ENCODE results near the gene CTNND2. TPM values are rescaled to one million over a fixed set of nuclear protein-coding genes. Genes with fewer than 3 reads are reported as not detected.
"Not testable (repeated sequence)": the region's sequence is repeated elsewhere in the genome, so short reads cannot be mapped to it uniquely, and the experiment has no call there.

The CTNND2 gene
- total RNA-seq, 2 donors from 2014 or later = not detected

DNA sequence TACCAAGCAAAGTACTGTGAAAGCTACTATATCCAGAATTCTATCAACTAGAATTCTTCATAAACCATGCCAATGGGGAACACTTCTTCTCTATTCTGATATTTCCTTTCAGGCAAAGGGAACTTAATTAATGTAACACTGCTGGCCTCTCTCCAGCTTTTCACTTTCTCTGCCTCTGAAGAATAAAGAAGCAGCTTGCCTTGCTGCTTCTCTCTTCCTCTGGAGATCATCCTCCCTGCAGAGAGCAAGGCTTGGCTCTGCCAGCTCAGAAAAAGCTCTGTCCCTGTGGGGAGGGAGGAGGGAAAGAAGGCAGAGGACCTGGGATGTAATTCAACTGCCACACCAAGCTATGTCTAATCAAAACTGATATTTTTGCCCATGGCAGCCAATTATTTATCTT, 6.5 kb downstream of the CTNND2 start:
- DNase-seq (ENCODE audit: low spot score in 2 of 2) (no peak), ATAC-seq (no peak)
- H3K36me3 Mint-ChIP-seq = peaks cover 0 to 8% of the 10 kb centered on the region in 2 donors
- no peak overlapping the region for H3K27ac Mint-ChIP-seq
- peaks cover 0 to 11% of the 10 kb centered on the region in 2 donors for H3K9me3 Mint-ChIP-seq

DNA sequence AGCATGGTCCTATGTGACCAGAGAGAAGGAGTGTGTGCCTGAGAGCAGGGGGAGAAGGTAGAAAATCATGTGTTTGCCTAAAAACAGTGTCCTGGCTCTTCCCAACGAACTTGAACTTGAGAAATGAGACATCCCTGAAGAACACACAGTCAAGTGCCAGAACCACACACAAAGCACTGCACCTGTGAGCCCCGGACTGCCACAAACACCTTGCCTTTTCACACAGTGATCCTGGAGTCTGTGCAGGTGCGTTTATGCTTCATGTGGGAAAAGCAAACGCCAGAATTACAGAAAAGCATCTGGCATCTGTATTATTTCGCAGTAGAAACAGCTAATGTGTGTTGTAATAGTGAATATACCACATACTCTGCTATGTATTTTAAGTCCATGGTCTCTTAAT, 9.3 kb downstream of the CTNND2 start:
- Mint-ChIP-seq H3K9me3 (peaks cover 0 to 11% of the 10 kb centered on the region in 2 donors), H3K27ac (no peak overlapping the region), H3K36me3 (no peaks in the 10 kb centered on the region)
- no peak for DNase-seq (ENCODE audit: low spot score in 2 of 2)
- ATAC-seq = no peak

DNA sequence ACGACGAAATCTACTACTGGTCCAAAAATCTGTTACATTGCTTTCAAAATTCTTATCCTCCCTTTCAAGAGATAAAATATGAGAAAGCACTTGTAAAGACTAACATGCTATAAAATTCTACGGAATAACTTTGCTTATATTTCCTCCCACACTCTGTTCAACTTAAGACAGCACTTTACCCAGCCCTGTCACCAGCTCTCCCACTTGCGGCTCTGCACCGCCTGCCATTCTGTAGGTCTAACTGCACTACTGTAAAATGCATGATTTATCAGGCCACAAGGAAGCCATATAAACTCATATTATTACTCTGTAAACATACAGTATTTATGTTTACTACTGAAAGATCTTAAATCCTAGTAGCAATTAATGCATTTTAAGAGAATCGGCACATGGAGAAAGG, 11.4 kb downstream of the CTNND2 start:
- ATAC-seq (no peak), DNase-seq (ENCODE audit: low spot score in 2 of 2) (no peak)
- no peak overlapping the region for H3K27ac Mint-ChIP-seq
- H3K9me3 Mint-ChIP-seq = peaks cover 0 to 11% of the 10 kb centered on the region in 2 donors
- no peaks in the 10 kb centered on the region for H3K36me3 Mint-ChIP-seq

DNA sequence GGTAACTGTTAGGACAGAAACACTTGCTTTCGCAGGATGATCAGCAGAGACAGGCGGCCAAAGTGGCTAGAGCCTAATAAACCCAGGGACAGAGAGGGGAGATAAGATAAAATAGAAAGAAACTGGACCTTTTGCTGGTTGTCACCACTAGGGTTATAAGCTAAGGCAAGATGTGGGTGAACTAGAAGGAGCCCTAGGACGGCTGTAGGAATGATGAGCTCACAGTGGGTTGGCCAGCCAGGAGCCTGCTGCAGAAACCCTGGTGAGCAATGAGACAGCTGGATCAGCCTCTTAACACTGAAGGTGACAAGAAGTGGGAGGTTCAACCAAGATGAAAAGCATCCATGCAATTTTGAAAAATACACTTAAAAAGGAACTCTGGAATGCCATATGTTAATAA, 13.5 kb downstream of the CTNND2 start:
- Mint-ChIP-seq H3K27ac (no peak overlapping the region), H3K9me3 (peaks cover 2 to 11% of the 10 kb centered on the region in 2 donors), H3K36me3 (no peaks in the 10 kb centered on the region)
- ATAC-seq (no peak), DNase-seq (ENCODE audit: low spot score in 2 of 2) (no peak)

DNA sequence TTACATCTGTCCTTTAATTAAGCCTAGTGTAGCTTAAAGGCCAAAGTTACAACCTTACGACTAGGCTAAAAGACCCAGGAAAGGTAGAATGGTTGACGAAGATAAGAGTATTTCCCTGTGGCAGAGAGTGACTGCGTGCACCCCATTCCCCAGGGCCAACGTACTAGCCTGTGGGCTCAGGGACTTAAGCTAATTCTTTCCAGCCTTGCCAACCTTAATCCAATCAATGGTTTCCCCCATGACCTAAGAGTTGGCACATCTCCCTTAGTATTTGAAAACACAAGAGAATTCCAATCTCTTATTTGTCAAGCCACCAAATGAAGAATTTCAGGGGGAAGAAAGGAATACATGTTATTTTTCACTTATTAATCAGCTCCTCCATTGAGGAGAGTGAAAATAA, 16.0 kb downstream of the CTNND2 start:
- no peak for ATAC-seq
- no peak for DNase-seq (ENCODE audit: low spot score in 2 of 2)
- Mint-ChIP-seq H3K9me3 (peaks cover 0 to 15% of the 10 kb centered on the region in 2 donors), H3K36me3 (peaks cover 0 to 6% of the 10 kb centered on the region in 2 donors), H3K27ac (no peak overlapping the region)

DNA sequence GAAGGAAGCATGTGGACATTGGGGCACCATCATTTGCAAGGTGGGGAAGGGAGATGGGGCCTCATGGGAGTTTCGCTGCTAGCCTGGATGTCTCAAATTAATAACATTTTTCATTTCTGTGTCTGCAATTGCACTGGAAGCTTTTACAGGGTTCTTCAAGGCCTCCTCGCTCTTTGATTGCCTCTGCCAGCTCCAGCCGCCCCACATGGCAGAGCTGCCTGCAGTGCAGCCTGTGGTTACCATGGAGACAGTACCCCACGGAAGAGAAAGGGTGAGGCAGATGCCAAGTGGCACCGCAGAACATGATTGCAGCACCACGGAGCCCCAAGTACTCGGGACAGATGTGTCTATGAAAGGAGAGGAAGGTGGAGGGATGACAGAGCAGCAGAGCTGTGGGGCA, 25.4 kb downstream of the CTNND2 start:
- ATAC-seq (no peak), DNase-seq (ENCODE audit: low spot score in 2 of 2) (no peak)
- Mint-ChIP-seq H3K36me3 (no peaks in the 10 kb centered on the region), H3K9me3 (peaks cover 8 to 22% of the 10 kb centered on the region in 2 donors), H3K27ac (no peak overlapping the region)

DNA sequence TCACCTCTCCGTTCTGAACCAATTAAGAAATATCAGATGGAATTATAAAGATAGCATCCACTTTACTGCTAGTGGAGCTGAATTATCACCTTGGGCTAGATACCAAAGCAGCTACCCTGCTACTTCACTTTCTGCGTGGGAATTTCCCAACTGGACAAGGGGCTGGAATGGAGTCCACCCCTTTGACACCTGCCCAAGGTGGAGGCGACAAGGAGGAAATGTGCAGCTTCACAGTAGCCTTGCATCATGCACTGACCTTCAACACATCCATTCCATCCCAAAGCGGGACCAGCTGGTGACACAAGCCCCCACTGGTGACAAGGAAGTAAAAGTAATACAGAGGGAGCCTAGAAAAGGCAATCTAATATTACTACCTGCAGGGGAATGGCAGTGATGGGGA, 30.7 kb downstream of the CTNND2 start:
- no peak for DNase-seq (ENCODE audit: low spot score in 2 of 2)
- Mint-ChIP-seq H3K9me3 (peaks cover 0 to 5% of the 10 kb centered on the region in 2 donors), H3K27ac (no peak overlapping the region), H3K36me3 (no peaks in the 10 kb centered on the region)
- ATAC-seq = no peak

DNA sequence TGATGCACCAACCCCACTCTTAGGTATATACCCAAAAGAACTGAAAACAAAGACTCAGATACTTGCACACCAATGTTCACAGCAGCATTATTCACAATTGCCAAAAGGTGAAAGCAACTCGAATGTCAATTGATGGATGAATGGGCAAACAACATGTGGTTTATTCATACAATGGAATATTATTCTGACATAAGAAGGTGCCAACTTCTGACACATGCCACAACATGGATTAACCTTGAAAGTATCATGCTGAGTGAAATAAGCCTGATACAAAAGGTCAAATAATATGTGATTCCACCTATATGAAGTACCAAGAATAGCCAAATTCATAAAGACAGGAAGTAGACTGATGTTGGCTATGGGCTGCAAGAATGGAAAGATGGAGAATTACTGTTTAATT, 35.0 kb downstream of the CTNND2 start:
- H3K36me3 Mint-ChIP-seq = no peaks in the 10 kb centered on the region
- H3K9me3 Mint-ChIP-seq = peaks cover 7 to 11% of the 10 kb centered on the region in 2 donors
- DNase-seq (ENCODE audit: low spot score in 2 of 2) (no peak), ATAC-seq (no peak)
- H3K27ac Mint-ChIP-seq = no peak overlapping the region

DNA sequence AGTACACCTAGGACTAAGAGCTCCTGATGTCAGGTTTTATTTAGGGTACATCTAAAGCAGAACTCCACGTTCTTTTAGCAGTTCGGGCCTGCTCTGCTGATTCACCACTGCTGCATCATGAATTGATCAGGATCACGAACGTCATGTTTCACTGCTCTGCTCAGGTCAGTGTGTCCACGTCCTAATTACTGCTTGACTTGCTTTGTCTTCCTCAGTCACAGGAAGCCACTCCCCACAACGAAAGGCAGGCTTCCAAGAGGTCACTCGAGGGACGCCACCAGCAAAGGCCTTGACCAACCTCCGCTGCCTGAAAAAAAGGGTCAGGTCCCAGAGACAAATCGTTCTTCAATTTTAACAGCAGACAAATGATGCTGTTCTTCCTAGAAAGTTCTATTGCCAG, 40.3 kb downstream of the CTNND2 start:
- no peak for ATAC-seq
- no peaks in the 10 kb centered on the region for H3K36me3 Mint-ChIP-seq

DNA sequence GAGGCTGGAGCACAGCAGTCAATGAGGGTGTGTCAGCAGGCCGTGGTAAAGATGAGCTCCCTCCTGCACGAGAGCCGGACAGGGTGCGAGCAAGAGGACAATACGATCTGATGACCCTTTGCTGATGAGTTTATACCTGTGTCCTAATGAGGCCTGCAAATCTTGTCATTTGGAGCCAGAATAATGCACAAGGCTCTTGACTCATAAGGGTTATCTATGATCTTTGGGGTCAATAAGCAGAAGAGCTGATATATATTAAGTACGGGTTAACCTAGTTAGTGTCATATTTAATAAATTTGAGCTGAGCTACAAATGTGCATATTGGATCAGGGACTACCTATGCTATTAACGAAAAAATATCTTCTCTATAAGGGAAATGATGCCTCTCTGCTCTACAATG, 46.9 kb downstream of the CTNND2 start:
- ATAC-seq (no peak), DNase-seq (ENCODE audit: low spot score in 2 of 2) (no peak)
- Mint-ChIP-seq H3K9me3 (peaks cover 11 to 22% of the 10 kb centered on the region in 2 donors), H3K36me3 (no peaks in the 10 kb centered on the region), H3K27ac (no peak overlapping the region)

More for the DNA sequence above, 40.3 kb downstream of the CTNND2 start:
- DNase-seq (ENCODE audit: low spot score in 2 of 2) = no peak
- Mint-ChIP-seq H3K27ac (no peak overlapping the region), H3K9me3 (peaks cover 10 to 29% of the 10 kb centered on the region in 2 donors)

DNA sequence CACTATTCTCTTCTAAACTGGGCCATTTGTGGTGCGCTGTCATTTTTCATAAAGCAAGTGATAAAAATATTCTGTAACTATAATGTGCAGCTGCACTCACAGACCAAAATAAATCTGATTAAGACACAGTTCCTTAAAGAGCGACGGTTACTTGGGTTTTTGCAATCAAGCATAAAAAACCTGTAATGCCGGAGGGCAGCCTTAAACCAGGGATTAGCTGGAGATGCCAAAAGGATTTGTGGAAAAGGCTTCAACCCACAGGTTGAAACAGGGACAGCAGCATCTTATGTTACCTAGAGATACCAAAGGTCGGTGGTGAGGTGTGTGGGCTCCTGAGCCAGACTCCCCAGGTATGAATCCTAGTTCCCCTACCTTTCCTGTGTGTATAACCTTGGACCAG, 49.3 kb downstream of the CTNND2 start:
- Mint-ChIP-seq H3K27ac (no peak overlapping the region), H3K9me3 (peaks cover 7 to 12% of the 10 kb centered on the region in 2 donors), H3K36me3 (no peaks in the 10 kb centered on the region)
- ATAC-seq = no peak
- no peak for DNase-seq (ENCODE audit: low spot score in 2 of 2)

DNA sequence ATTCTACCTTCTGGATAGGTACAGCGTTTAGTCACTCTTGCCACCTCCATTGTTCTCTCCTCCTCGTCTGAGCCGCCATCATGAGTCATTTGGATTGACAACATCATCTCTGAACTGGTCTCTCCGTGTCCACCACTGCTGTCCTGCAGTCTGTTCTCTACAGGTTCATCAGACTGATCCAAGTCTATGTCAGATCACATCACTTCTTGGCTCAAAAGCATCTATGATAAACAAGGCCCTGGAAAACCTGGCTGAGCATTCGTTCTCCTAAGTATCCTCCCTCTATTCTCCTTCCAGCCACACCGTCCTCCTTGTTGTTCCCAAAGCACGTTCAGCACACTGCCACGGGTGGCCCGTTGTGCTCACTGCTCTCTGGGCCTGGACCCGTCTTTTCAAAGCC, 50.5 kb downstream of the CTNND2 start:
- Mint-ChIP-seq H3K27ac (no peak overlapping the region), H3K9me3 (peaks cover 7% of the 10 kb centered on the region in 2 donors), H3K36me3 (no peaks in the 10 kb centered on the region)
- no peak for ATAC-seq
- DNase-seq (ENCODE audit: low spot score in 2 of 2) = no peak

DNA sequence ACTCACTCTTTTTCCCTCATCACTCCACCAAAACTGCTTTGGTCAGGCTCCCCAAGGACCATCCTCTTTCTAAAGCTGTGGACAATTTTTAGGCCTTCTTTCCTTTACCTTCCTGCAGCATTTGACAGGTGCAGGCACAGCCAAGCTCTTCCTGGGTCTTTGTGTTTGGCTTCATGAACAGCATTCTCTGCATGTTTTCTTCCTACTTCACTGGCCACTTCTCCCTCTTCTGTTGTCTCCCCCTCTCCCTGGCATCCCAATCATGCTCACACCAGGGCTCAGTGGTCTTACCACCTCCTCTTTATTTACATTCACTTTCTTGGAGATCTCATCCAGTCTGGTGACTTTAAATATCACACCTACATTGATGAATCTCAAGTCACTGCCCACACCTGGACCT, 51.1 kb downstream of the CTNND2 start:
- no peak for DNase-seq (ENCODE audit: low spot score in 2 of 2)
- Mint-ChIP-seq H3K9me3 (peaks cover 11 to 12% of the 10 kb centered on the region in 2 donors), H3K27ac (no peak overlapping the region), H3K36me3 (no peaks in the 10 kb centered on the region)
- no peak for ATAC-seq

DNA sequence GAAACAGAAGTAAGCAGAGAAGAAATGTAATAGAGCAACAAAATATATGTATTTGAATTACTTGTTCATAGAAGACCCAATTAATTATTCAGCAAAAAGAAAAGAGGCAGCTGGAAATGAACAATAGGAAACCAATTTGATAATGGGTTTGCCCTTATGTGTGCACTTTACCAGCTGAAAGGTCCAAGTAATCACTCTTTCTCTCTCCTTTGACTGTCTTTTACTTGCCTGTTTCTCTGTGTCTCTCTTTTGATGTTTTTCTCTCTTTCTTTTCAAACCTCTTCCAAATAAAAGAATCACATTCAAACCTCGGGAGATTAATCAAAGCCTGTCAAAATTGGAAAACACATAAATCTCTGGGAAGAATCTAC, 51.5 kb downstream of the CTNND2 start:
- no peaks in the 10 kb centered on the region for H3K36me3 Mint-ChIP-seq
- no peak for ATAC-seq
- H3K9me3 Mint-ChIP-seq = peaks cover 11 to 12% of the 10 kb centered on the region in 2 donors
- no peak overlapping the region for H3K27ac Mint-ChIP-seq
- DNase-seq (ENCODE audit: low spot score in 2 of 2) = no peak

DNA sequence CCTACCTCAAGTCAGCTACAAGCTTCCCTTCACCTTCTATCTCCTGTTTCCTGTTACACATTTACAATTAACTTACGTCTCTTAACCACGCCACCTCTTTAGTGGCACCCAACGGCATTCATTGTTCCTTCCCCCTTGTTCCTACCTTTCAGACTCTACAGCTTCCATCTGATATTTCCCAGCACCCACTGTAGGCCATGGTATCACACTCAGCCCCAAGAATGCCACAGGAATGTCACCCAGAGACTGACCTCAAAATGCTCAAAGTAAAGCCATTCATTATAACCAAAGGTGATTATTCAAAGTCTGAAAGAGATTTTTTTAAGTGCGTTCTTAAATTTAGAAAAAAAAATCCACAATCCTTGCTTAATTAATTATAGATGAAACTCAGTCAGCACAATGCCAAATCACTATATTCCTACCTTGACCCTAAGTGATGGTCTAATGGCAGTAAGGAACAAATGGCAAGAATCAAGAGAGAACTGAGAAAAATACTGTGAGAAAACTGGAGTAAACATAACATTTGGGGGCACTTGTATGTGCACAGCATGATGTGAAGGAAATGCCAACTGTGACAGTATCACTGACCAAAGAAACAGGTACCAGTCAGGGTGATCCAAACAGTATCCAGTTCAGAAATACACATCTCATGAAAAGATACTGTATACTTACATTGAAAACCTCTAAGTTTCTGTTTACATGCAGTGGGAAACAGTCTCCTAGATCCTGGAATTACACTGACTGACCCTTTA, 52.1 kb downstream of the CTNND2 start:
- DNase-seq (ENCODE audit: low spot score in 2 of 2) (no peak), ATAC-seq (no peak)
- H3K9me3 Mint-ChIP-seq = peaks cover 11 to 12% of the 10 kb centered on the region in 2 donors
- H3K36me3 Mint-ChIP-seq = no peaks in the 10 kb centered on the region
- H3K27ac Mint-ChIP-seq = no peak overlapping the region

DNA sequence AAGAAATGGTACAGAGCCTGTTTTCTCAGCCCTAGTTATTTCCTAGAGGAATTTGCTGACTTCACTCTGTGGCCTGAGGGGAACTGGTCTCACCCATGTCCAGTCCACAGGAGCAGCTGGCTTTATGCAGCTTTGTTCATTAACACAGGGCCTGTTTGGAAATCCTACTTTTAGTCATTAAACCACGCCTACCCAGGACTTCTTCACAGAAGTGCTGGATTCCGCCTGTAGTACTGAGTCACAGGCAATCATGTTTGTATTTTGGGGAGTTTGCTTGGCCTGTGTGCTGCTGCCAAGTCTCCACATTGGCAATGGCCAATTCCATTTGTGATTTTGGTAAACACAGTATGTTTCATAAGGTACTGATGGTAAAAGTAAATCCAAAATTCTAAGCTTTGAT, 52.8 kb downstream of the CTNND2 start:
- Mint-ChIP-seq H3K27ac (no peak overlapping the region), H3K36me3 (no peaks in the 10 kb centered on the region), H3K9me3 (peaks cover 11% of the 10 kb centered on the region in 2 donors)
- DNase-seq (ENCODE audit: low spot score in 2 of 2) (no peak), ATAC-seq (no peak)

DNA sequence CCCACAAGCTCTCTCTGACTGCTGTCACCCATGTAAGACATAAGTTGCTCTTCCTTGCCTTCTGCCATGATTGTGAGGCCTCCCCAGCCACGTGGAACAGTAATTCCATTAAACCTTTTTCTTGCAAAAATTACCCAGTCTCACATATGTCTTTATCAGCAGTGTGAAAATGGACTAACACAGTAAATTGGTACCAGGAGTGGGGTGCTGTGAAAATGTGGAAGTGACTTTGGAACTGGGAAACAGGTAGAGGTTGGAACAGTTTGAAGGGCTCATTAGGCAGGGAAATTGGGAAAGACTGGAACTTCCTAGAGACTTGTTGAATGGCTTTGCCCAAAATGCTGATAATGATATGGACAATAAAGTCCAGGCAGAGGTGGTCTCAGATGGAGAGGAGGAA, 75.7 kb downstream of the CTNND2 start:
- H3K27ac Mint-ChIP-seq; DNase-seq (ENCODE audit: low spot score in 2 of 2); H3K36me3 Mint-ChIP-seq; ATAC-seq: not testable (repeated sequence)
- peaks cover 18 to 22% of the 10 kb centered on the region in 2 donors for H3K9me3 Mint-ChIP-seq

DNA sequence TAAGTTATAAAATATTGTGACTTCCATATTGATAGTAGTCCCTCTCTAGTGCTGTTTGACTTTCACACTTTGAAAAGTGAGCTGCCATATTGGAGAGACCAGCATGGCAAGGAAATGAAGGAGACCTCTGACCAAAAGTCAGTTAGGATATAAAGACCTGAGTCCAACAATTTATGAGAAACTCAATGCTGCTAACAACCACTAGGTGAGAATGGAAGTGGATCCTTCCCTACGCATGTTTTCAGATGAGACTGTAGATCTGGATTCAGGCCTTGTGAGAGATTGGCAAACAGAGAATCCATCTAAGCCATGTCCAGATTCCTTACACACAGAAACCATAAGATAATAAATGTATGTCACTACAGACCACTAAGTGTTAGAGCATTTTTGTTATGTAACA, 81.6 kb downstream of the CTNND2 start:
- no peak for DNase-seq (ENCODE audit: low spot score in 2 of 2)
- Mint-ChIP-seq H3K36me3 (no peaks in the 10 kb centered on the region), H3K27ac (no peak overlapping the region), H3K9me3 (peaks cover 10 to 11% of the 10 kb centered on the region in 2 donors)
- ATAC-seq = no peak
